ENCODE measurements around the gene CARNS1. TPM values are rescaled to one million over a fixed set of nuclear protein-coding genes. Genes with fewer than 3 reads are reported as not detected.
A peak's percentile ranks its signal among the peaks of the same experiment; 100 is the strongest.

Gene CARNS1
- total and polyA plus RNA-seq, 2 of the 8 experiments (the other 6 are each of a cell fraction or from before 2014, with no cell fraction given) = 0.82 to 1.1 TPM

GRCh38 chr11:67376063-67376820 lies 39.2 kb upstream of the CARNS1 start:
- POLR2A ChIA-PET (ENCODE audit: partially characterized antibody) = interaction anchor here (0.9 to 3.1 kb wide), 12 partner anchors 9 to 106 kb away, joined by 3 to 8 read pairs (median 3); partner anchors contain the start of genes POLD4 and PPP1CA
- peaks cover 7 to 49% (median 43%) of the 10 kb centered on the region in 4 experiments for H3K27me3 ChIP-seq (replicated peaks in 1 of 4; ENCODE audit: control insufficient read depth in 3 of 4, extremely low read depth in 1 of 4, insufficient read depth in 3 of 4, low read length in 3 of 4)
- H3K79me2 ChIP-seq (ENCODE audit: control insufficient read depth in 1 of 2, insufficient read depth in 2 of 2, low read length in 2 of 2) = no peaks in the 10 kb centered on the region

More at GRCh38 chr11:67376063-67376820, 39.2 kb upstream of the CARNS1 start:
- Histone ChIP-seq H3K9ac (replicated peaks in 1 of 4; ENCODE audit: extremely low read depth in 1 of 4, low read depth in 3 of 4, low read length in 3 of 4) (no peak overlapping the region), H2BK5ac (ENCODE audit: low read depth, low read length) (peak overlapping the region; percentile 6; the same call in 1 of the 2 replicates), H3K27ac (ENCODE audit: low read depth, low read length) (no peak overlapping the region), H3K4me3 (ENCODE audit: extremely low read depth in 1 of 4, insufficient read depth in 2 of 4, low read depth in 3 of 4, low read length in 4 of 4) (peak overlapping the region; percentile 1 to 55 (median 19); a peak in 5 of 8 replicates), H3K14ac (ENCODE audit: insufficient read length) (no peak overlapping the region), H2AFZ (ENCODE audit: low read length) (0 out of 2 replicates have a peak overlapping the region, but pooled peaks have one; percentile 34), H2AK5ac (ENCODE audit: low read depth, low read length) (no peak overlapping the region), H3K18ac (ENCODE audit: extremely low read depth, low read length) (peak overlapping the region; percentile 76), H3K9me3 (ENCODE audit: insufficient read depth in 2 of 2, low read depth in 1 of 2, low read length in 1 of 2) (no peaks in the 10 kb centered on the region), H3K23ac (ENCODE audit: insufficient read length) (no peak overlapping the region), H4K8ac (ENCODE audit: extremely low read depth, insufficient read depth, low read length) (no peak overlapping the region), H3K4ac (replicated peaks; ENCODE audit: insufficient read length, low read depth, low read length) (no peak overlapping the region), H3K79me1 (ENCODE audit: low read depth, low read length) (no peaks in the 10 kb centered on the region), H3K36me3 (ENCODE audit: control insufficient read depth in 2 of 4, insufficient read depth in 4 of 4, low read length in 3 of 4) (no peaks in the 10 kb centered on the region), H4K91ac (replicated peaks; ENCODE audit: insufficient read length, low read length) (peak overlapping the region; percentile 31), H4K20me1 (replicated peaks in 1 of 2; ENCODE audit: control insufficient read depth in 1 of 2, insufficient read depth in 2 of 2, low read length in 2 of 2) (peaks cover 0 to 2% of the 10 kb centered on the region in 2 experiments), H2BK120ac (replicated peaks; ENCODE audit: low read depth, low read length) (no peak overlapping the region), H4K5ac (ENCODE audit: insufficient read length, low read depth, low read length) (no peak overlapping the region), H3K4me1 (replicated peaks in 1 of 4; ENCODE audit: control insufficient read depth in 3 of 4, insufficient read depth in 4 of 4, low read length in 3 of 4) (peaks cover 0 to 39% (median 32%) of the 10 kb centered on the region in 4 experiments; a peak in 6 of 7 replicates), H3K56ac (replicated peaks; ENCODE audit: insufficient read length, low read depth, low read length) (no peak overlapping the region), H3K23me2 (ENCODE audit: low read depth, low read length) (peaks cover 25% of the 10 kb centered on the region; the same call in 1 of the 2 replicates), H3K4me2 (ENCODE audit: insufficient read depth in 1 of 2, low read depth in 2 of 2, low read length in 2 of 2) (peak overlapping the region; percentile 87 to 96), H2BK20ac (ENCODE audit: low read length) (no peak overlapping the region), H2BK12ac (ENCODE audit: low read depth, low read length) (peak overlapping the region; percentile 96; the same call in 1 of the 2 replicates), H2BK15ac (ENCODE audit: low read length) (peak overlapping the region; percentile 92; the same call in 1 of the 2 replicates)
- CTCF ChIA-PET (ENCODE audit: partially characterized antibody) = interaction anchor here (0.6 to 34.8 kb wide), 12 partner anchors 12 to 321 kb away, joined by 3 to 1305 read pairs (median 4); partner anchors contain the start of genes POLD4 and RAD9A
- TF ChIP-seq SP4 (IDR thresholded peaks at IDR 0.05; ENCODE audit: low read length) (no peak), SUZ12 (IDR thresholded peaks at IDR 0.05; ENCODE audit: low read length) (peak; percentile 53; the same call in 1 of the 2 replicates)
- DNase-seq (ENCODE audit: low read depth in 1 of 2, low spot score in 2 of 2) (no peak), FAIRE-seq (no peak)
- WGBS, 2 experiments (ENCODE audit: extremely low coverage in 1 of 2, insufficient coverage in 1 of 2, insufficient read length in 1 of 2, insufficient replicate concordance in 2 of 2, low coverage in 1 of 2, low lambda C conversion rate in 2 of 2, missing lambda C conversion rate in 1 of 2) = 29% methylated on average over 7 of the region's 7 CpGs; no CpG with 5 or more reads in 1 of the 2 experiments
